Esophagus squamous epithelium (tissue), 5 donors: ENCODE results near the gene CTLA4. TPM values are rescaled to one million over a fixed set of nuclear protein-coding genes. Genes with fewer than 3 reads are reported as not detected.

Experiments used
- DNase-seq: peaks from one replicate; lab custom pipeline; 2025; lab: John Stamatoyannopoulos, UW
- H3K27ac ChIP-seq, 4 donors: fragments of 200-600 bp; sonication (generic); one replicate each; pipeline ENCODE4 v1.5.1; 2016 to 2019; ENCODE audit warnings: mild to moderate bottlenecking in 1 of 4
- H3K27me3 ChIP-seq, 4 donors: fragments of 200-600 bp; sonication (generic); 1 replicate in 3 of 4; 2 replicates in 1 of 4; pipeline versions ENCODE4 v1.5.1 to v1.6.0; 2017 to 2021; ENCODE audit warnings: antibody characterized with exemption in 1 of 4
- H3K36me3 ChIP-seq, 3 donors: fragments of 200-600 bp; sonication (generic); one replicate each; pipeline ENCODE4 v1.5.1; 2016 to 2019
- H3K4me1 ChIP-seq, 3 donors: fragments of 200-600 bp; sonication (generic); one replicate each; pipeline ENCODE4 v1.5.1; 2017 to 2019
- H3K4me3 ChIP-seq, 4 donors: fragments of 200-600 bp; sonication (generic); 1 replicate in 3 of 4; 2 replicates in 1 of 4; pipeline ENCODE4 v1.5.1; 2016 to 2019; ENCODE audit warnings: mild to moderate bottlenecking in 2 of 4, moderate library complexity in 1 of 4
- H3K9me3 ChIP-seq, 3 donors: fragments of 200-600 bp; sonication (generic); one replicate each; pipeline ENCODE4 v1.5.1; 2016 to 2019
- CTCF ChIP-seq, 6 experiments: fragments of 450-650 bp in 4 of 6; fragments of 200-600 bp in 2 of 6; sonication (generic) in 2 of 6; IDR thresholded peaks; one replicate each; pipeline ENCODE4 v1.5.1; 2016 to 2019; ENCODE audit warnings: antibody characterized with exemption in 6 of 6, mild to moderate bottlenecking in 4 of 6, moderate library complexity in 4 of 6
- POLR2A ChIP-seq, 4 donors: fragments of 450-650 bp; IDR thresholded peaks; one replicate each; pipeline ENCODE4 v1.6.1; 2017; ENCODE audit warnings: antibody characterized with exemption in 4 of 4, mild to moderate bottlenecking in 4 of 4, moderate library complexity in 3 of 4
- WGBS, 2 donors: methylation state at CpG; one replicate each; pipeline ENCODE4 v1.1.5; 2018; 5-methylcytosine and 5-hydroxymethylcytosine counted together
- intact Hi-C: fragments of 100-400 bp; cut with DNase I; formaldehyde crosslinking; loops from one replicate; pipeline ENCODE4 v1.15.0; 2022
- total RNA-seq, 4 donors: library from RNA; depleted of rRNA; stranded (reverse); fragments of >200 nt; gene quantifications; one replicate each; pipeline ENCODE4 v1.1.0, GENCODE V29; 2016
- donor health status: DM: yes; HTN: yes; CAD: no.

The CTLA4 gene
- total RNA-seq, 4 donors from 2014 or later = 0.79 to 6.0 (median 0.99) TPM

GRCh38 chr2:203835420-203835819 is 32.2 kb upstream of the CTLA4 start:
- 80 to 84% methylated on average over 6 of the region's 6 CpGs for WGBS, 2 donors
- no peaks in the 10 kb centered on the region for H3K4me1 ChIP-seq

GRCh38 chr2:203835892-203836800 is 31.4 kb upstream of the CTLA4 start:
- intact Hi-C loops = no loop called here
- Histone ChIP-seq H3K4me3 (no peak overlapping the region), H3K27ac (no peak overlapping the region), H3K36me3 (no peaks in the 10 kb centered on the region), H3K27me3 (no peaks in the 10 kb centered on the region), H3K4me1 (no peaks in the 10 kb centered on the region), H3K9me3 (no peaks in the 10 kb centered on the region)
- WGBS, 2 donors = 85 to 86% methylated on average over 17 to 18 of the region's 19 CpGs
- DNase-seq = no peak
- TF ChIP-seq POLR2A (IDR thresholded peaks at IDR 0.05) (no peak), CTCF (IDR thresholded peaks at IDR 0.05) (no peak)

More at GRCh38 chr2:203835420-203835819, 32.2 kb upstream of the CTLA4 start:
- no peaks in the 10 kb centered on the region for H3K27me3 ChIP-seq
- no peak overlapping the region for H3K27ac ChIP-seq
- H3K4me3 ChIP-seq = no peak overlapping the region
- no peaks in the 10 kb centered on the region for H3K36me3 ChIP-seq
- no peaks in the 10 kb centered on the region for H3K9me3 ChIP-seq
- TF ChIP-seq CTCF (IDR thresholded peaks at IDR 0.05) = no peak
- TF ChIP-seq POLR2A (IDR thresholded peaks at IDR 0.05) = no peak
- intact Hi-C loops = no loop called here
- DNase-seq = no peak

- DNase-seq = no peak
- 82 to 97% methylated on average over 3 to 5 of the region's 5 CpGs for WGBS, 2 donors
- intact Hi-C loops = no loop called here
- H3K27ac ChIP-seq = no peak overlapping the region
- no peak overlapping the region for H3K4me3 ChIP-seq
- H3K36me3 ChIP-seq = no peaks in the 10 kb centered on the region
- no peaks in the 10 kb centered on the region for H3K9me3 ChIP-seq
- H3K27me3 ChIP-seq = no peaks in the 10 kb centered on the region
- H3K4me1 ChIP-seq = no peaks in the 10 kb centered on the region
- no peak for TF ChIP-seq POLR2A (IDR thresholded peaks at IDR 0.05)
- TF ChIP-seq CTCF (IDR thresholded peaks at IDR 0.05) = no peak
Observed at GRCh38 chr2:203840655-203841205, 26.8 kb upstream of the CTLA4 start.

GRCh38 chr2:203841654-203842053 is 25.9 kb upstream of the CTLA4 start:
- no peaks in the 10 kb centered on the region for H3K27me3 ChIP-seq
- H3K36me3 ChIP-seq = no peaks in the 10 kb centered on the region
- H3K27ac ChIP-seq = no peak overlapping the region
- no peak for DNase-seq
- no peaks in the 10 kb centered on the region for H3K9me3 ChIP-seq
- no peak for TF ChIP-seq CTCF (IDR thresholded peaks at IDR 0.05)
- no peak overlapping the region for H3K4me3 ChIP-seq
- intact Hi-C loops = no loop called here
- H3K4me1 ChIP-seq = no peaks in the 10 kb centered on the region
- WGBS, 2 donors = 87 to 92% methylated on average over 5 of the region's 5 CpGs

- Histone ChIP-seq H3K4me3 (no peak overlapping the region), H3K27me3 (no peaks in the 10 kb centered on the region), H3K27ac (no peak overlapping the region), H3K4me1 (no peaks in the 10 kb centered on the region), H3K36me3 (no peaks in the 10 kb centered on the region), H3K9me3 (no peaks in the 10 kb centered on the region)
- TF ChIP-seq CTCF (IDR thresholded peaks at IDR 0.05) (no peak), POLR2A (IDR thresholded peaks at IDR 0.05) (no peak)
- 64 to 65% methylated on average over 5 of the region's 5 CpGs for WGBS, 2 donors
- no peak for DNase-seq
- intact Hi-C loops = no loop called here
Observed at GRCh38 chr2:203842373-203842772, 25.2 kb upstream of the CTLA4 start.
